Measurements from ENCODE around the gene TPPP2.

DNA sequence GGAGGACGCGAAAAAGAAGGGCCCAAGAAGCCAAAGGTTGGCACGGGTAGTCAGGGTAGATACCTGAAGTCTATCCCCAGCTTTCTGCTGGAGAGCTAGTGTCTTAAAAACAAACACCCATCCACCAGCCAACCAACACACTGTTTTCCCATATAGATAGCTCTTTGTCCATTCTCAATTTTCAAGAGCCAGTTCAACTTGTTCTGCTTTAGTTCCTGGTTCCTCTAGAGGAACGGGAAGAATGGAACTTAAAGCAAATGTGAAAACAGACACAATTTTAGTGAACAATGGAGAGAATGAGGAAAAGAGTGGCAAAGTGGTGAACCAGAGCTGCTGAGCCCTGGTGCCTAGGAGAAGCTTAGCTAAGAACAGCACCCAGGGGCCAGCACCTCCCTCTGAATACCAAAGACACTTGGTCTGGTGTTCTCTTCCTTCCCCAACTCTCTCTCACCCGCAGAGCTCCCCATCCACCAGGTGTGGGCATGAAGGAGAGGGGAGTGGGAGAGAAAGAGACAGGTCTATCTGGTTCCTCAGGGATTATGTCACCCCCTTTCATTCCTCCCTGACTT lies 9.0 kb upstream of the TPPP2 start:
- TF ChIP-seq, protein P1, sequence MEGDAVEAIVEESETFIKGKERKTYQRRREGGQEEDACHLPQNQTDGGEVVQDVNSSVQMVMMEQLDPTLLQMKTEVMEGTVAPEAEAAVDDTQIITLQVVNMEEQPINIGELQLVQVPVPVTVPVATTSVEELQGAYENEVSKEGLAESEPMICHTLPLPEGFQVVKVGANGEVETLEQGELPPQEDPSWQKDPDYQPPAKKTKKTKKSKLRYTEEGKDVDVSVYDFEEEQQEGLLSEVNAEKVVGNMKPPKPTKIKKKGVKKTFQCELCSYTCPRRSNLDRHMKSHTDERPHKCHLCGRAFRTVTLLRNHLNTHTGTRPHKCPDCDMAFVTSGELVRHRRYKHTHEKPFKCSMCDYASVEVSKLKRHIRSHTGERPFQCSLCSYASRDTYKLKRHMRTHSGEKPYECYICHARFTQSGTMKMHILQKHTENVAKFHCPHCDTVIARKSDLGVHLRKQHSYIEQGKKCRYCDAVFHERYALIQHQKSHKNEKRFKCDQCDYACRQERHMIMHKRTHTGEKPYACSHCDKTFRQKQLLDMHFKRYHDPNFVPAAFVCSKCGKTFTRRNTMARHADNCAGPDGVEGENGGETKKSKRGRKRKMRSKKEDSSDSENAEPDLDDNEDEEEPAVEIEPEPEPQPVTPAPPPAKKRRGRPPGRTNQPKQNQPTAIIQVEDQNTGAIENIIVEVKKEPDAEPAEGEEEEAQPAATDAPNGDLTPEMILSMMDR (conservative IDR thresholded peaks at IDR 0.05): no peak
- TF ChIP-seq EZH2 (IDR thresholded peaks at IDR 0.05; ENCODE audit: low read depth): no peak
